ENCODE results near the gene GLIS2. TPM values are rescaled to one million over a fixed set of nuclear protein-coding genes. Genes with fewer than 3 reads are reported as not detected.

Gene GLIS2
- total and polyA plus RNA-seq, 4 donors, result 0.68 to 1.4 (median 1.1) TPM

- H3K4me3 ChIP-seq (ENCODE audit: low read depth in 1 of 3, low read length in 3 of 3), result no peak overlapping the region
- no peaks in the 10 kb centered on the region for H3K9me3 ChIP-seq (ENCODE audit: control insufficient read depth in 4 of 4, low read length in 3 of 4)
- no peak overlapping the region for H3K27ac ChIP-seq (ENCODE audit: low read depth in 1 of 2, low read length in 2 of 2)
- TF ChIP-seq HNF4G (IDR thresholded peaks at IDR 0.05) (no peak), JUND (IDR thresholded peaks at IDR 0.05) (no peak)
- H3K9ac ChIP-seq (ENCODE audit: low read depth in 1 of 2, low read length in 2 of 2), result no peak overlapping the region
- no peaks in the 10 kb centered on the region for H3K27me3 ChIP-seq (ENCODE audit: control insufficient read depth in 4 of 4, insufficient read depth in 4 of 4, low read length in 3 of 4)
- 94% methylated on average over 6 of the region's 6 CpGs for WGBS
- DNase-seq (ENCODE audit: low spot score), result no peak
- H3K4me1 ChIP-seq (ENCODE audit: control insufficient read depth in 4 of 4, insufficient read depth in 4 of 4, low read length in 3 of 4), result peaks cover 0 to 8% (median 7%) of the 10 kb centered on the region in 4 donors
- peaks cover 0 to 19% (median 12%) of the 10 kb centered on the region in 4 donors for H3K36me3 ChIP-seq (ENCODE audit: control insufficient read depth in 4 of 4, insufficient read depth in 3 of 4, low read depth in 1 of 4, low read length in 3 of 4)
Measured at GRCh38 chr16:4340443-4340842, 24.6 kb downstream of the GLIS2 start.

- H3K36me3 ChIP-seq (ENCODE audit: control insufficient read depth in 4 of 4, insufficient read depth in 3 of 4, low read depth in 1 of 4, low read length in 3 of 4), result peaks cover 0 to 19% (median 11%) of the 10 kb centered on the region in 4 donors
- DNase-seq (ENCODE audit: low spot score), result no peak
- no peak overlapping the region for H3K27ac ChIP-seq (ENCODE audit: low read depth in 1 of 2, low read length in 2 of 2)
- no peak overlapping the region for H3K4me3 ChIP-seq (ENCODE audit: low read depth in 1 of 3, low read length in 3 of 3)
- TF ChIP-seq ZBTB33 (IDR thresholded peaks at IDR 0.05), result no peak
- no peak for TF ChIP-seq HNF4A (conservative IDR thresholded peaks at IDR 0.05)
- TF ChIP-seq REST (IDR thresholded peaks at IDR 0.05), result no peak
- TF ChIP-seq CTCF (IDR thresholded peaks at IDR 0.05; ENCODE audit: low read depth, low read length, missing input control), result no peak
- TF ChIP-seq SP1 (IDR thresholded peaks at IDR 0.05), result no peak
- TF ChIP-seq FOXA2 (IDR thresholded peaks at IDR 0.05), result no peak
- TF ChIP-seq ATF3 (IDR thresholded peaks at IDR 0.05), result no peak
- no peak for TF ChIP-seq RAD21 (IDR thresholded peaks at IDR 0.05)
- TF ChIP-seq TAF1 (conservative IDR thresholded peaks at IDR 0.05), result no peak
- no peak for TF ChIP-seq FOXA1 (IDR thresholded peaks at IDR 0.05)
- TF ChIP-seq MAX (IDR thresholded peaks at IDR 0.05), result no peak
- TF ChIP-seq EGR1 (IDR thresholded peaks at IDR 0.05; ENCODE audit: low read depth in 2 of 2), result no peak
- TF ChIP-seq HNF4G (IDR thresholded peaks at IDR 0.05), result no peak
- TF ChIP-seq RXRA (IDR thresholded peaks at IDR 0.05), result no peak
- no peak for TF ChIP-seq NR2F2 (IDR thresholded peaks at IDR 0.05)
- H3K9me3 ChIP-seq (ENCODE audit: control insufficient read depth in 4 of 4, low read length in 3 of 4), result no peaks in the 10 kb centered on the region
- WGBS, result 96% methylated on average over 13 of the region's 13 CpGs
- H3K27me3 ChIP-seq (ENCODE audit: control insufficient read depth in 4 of 4, insufficient read depth in 4 of 4, low read length in 3 of 4), result no peaks in the 10 kb centered on the region
- peaks cover 2 to 16% (median 15%) of the 10 kb centered on the region in 4 donors for H3K4me1 ChIP-seq (ENCODE audit: control insufficient read depth in 4 of 4, insufficient read depth in 4 of 4, low read length in 3 of 4)
- H3K9ac ChIP-seq (ENCODE audit: low read depth in 1 of 2, low read length in 2 of 2), result no peak overlapping the region
Measured at GRCh38 chr16:4341250-4341649, 25.4 kb downstream of the GLIS2 start.

Measured in liver (tissue), 9 donors.